ENCODE results near the gene BICRA.
"Not testable (repeated sequence)": the region's sequence is repeated elsewhere in the genome, so short reads cannot be mapped to it uniquely, and the experiment has no call there.

The BICRA gene

GRCh38 chr19:47631681-47632446 lies 22.9 kb downstream of the BICRA start:
- no peak for DNase-seq (ENCODE audit: low spot score)

GRCh38 chr19:47633517-47633916 lies 24.6 kb downstream of the BICRA start:
- no peak for DNase-seq (ENCODE audit: low spot score)

GRCh38 chr19:47633996-47634395 lies 25.1 kb downstream of the BICRA start:
- DNase-seq (ENCODE audit: low spot score), result no peak

- not testable (repeated sequence) for DNase-seq (ENCODE audit: low spot score)
These were observed 26.3 kb downstream of the BICRA start for GRCh38 chr19:47635152-47635754.

GRCh38 chr19:47637550-47637949 lies 28.6 kb downstream of the BICRA start:
- no peak for DNase-seq (ENCODE audit: low spot score)

GRCh38 chr19:47641891-47642485 lies 33.1 kb downstream of the BICRA start:
- no peak for DNase-seq (ENCODE audit: low spot score)

GRCh38 chr19:47643281-47643680 lies 34.3 kb downstream of the BICRA start:
- DNase-seq (ENCODE audit: low spot score), result no peak

GRCh38 chr19:47644199-47644598 lies 35.3 kb downstream of the BICRA start:
- no peak for DNase-seq (ENCODE audit: low spot score)

GRCh38 chr19:47644743-47645482 lies 36.0 kb downstream of the BICRA start:
- DNase-seq (ENCODE audit: low spot score), result no peak

- DNase-seq (ENCODE audit: low spot score), result no peak
These were observed 38.0 kb downstream of the BICRA start for GRCh38 chr19:47646924-47647323.

- DNase-seq (ENCODE audit: low spot score), result no peak
These were observed 40.7 kb downstream of the BICRA start for GRCh38 chr19:47649588-47649987.

GRCh38 chr19:47650700-47651099 lies 41.8 kb downstream of the BICRA start:
- DNase-seq (ENCODE audit: low spot score), result no peak

- DNase-seq (ENCODE audit: low spot score), result no peak
These were observed 42.2 kb downstream of the BICRA start for GRCh38 chr19:47651132-47651531.

GRCh38 chr19:47651691-47652090 lies 42.8 kb downstream of the BICRA start:
- DNase-seq (ENCODE audit: low spot score), result no peak

- DNase-seq (ENCODE audit: low spot score), result no peak
These were observed 43.4 kb downstream of the BICRA start for GRCh38 chr19:47652285-47652684.

GRCh38 chr19:47653856-47654255 lies 44.9 kb downstream of the BICRA start:
- DNase-seq (ENCODE audit: low spot score), result no peak

GRCh38 chr19:47657719-47658118 lies 48.8 kb downstream of the BICRA start:
- no peak for DNase-seq (ENCODE audit: low spot score)

- DNase-seq (ENCODE audit: low spot score), result no peak
These were observed 49.8 kb downstream of the BICRA start for GRCh38 chr19:47658431-47659348.

- no peak for DNase-seq (ENCODE audit: low spot score)
These were observed 51.5 kb downstream of the BICRA start for GRCh38 chr19:47660435-47660832.

- DNase-seq (ENCODE audit: low spot score), result no peak
These were observed 52.2 kb downstream of the BICRA start for GRCh38 chr19:47661161-47661560.

- DNase-seq (ENCODE audit: low spot score), result no peak
These were observed 52.7 kb downstream of the BICRA start for GRCh38 chr19:47661611-47662010.
